Measurements from ENCODE around the gene SPTY2D1.

GRCh38 chr11:18594999-18595749 is 39.0 kb downstream of the SPTY2D1 start:
- TF ChIP-seq CTCF (IDR thresholded peaks at IDR 0.05) (no peak), EP300 (IDR thresholded peaks at IDR 0.05) (no peak), POLR2A (IDR thresholded peaks at IDR 0.05) (no peak), POLR2AphosphoS5 (IDR thresholded peaks at IDR 0.05) (no peak)
